ENCODE measurements around the gene COMMD2.

Gene COMMD2

GRCh38 chr3:149702691-149703441, 49.4 kb downstream of the COMMD2 start:
- no peaks in the 10 kb centered on the region for H3K27me3 Mint-ChIP-seq
- no peak overlapping the region for H3K4me3 Mint-ChIP-seq
- no peak overlapping the region for H3K27ac Mint-ChIP-seq
- peaks cover 9% of the 10 kb centered on the region for H3K4me1 Mint-ChIP-seq
- ATAC-seq (peak; percentile 41), DNase-seq (no peak)
- H3K36me3 Mint-ChIP-seq (ENCODE audit: low read depth) = peaks cover 2% of the 10 kb centered on the region
- peaks cover 11% of the 10 kb centered on the region for H3K9me3 Mint-ChIP-seq

GRCh38 chr3:149701977-149702350, 50.3 kb downstream of the COMMD2 start:
- peak; percentile 67 for ATAC-seq
- Mint-ChIP-seq H3K9me3 (peaks cover 17% of the 10 kb centered on the region), H3K27me3 (no peaks in the 10 kb centered on the region), H3K4me3 (peak overlapping the region; percentile 67), H3K4me1 (peaks cover 9% of the 10 kb centered on the region), H3K36me3 (ENCODE audit: low read depth) (peaks cover 7% of the 10 kb centered on the region), H3K27ac (peak overlapping the region; percentile 52)
- no peak for DNase-seq

- Mint-ChIP-seq H3K36me3 (ENCODE audit: low read depth) (peaks cover 7% of the 10 kb centered on the region), H3K4me1 (peaks cover 9% of the 10 kb centered on the region), H3K9me3 (peaks cover 17% of the 10 kb centered on the region), H3K27me3 (no peaks in the 10 kb centered on the region), H3K4me3 (peak overlapping the region; percentile 67), H3K27ac (peak overlapping the region; percentile 52)
- peak; percentile 71 for ATAC-seq
- no peak for DNase-seq
Observed at GRCh38 chr3:149701206-149701976, 50.9 kb downstream of the COMMD2 start.
